Tibial nerve (tissue), 3 donors: ENCODE results near the gene CTNND2.

ENCODE experiments used
- CTCF ChIP-seq, 5 experiments: fragments of 200-600 bp in 3 of 5; fragments of 450-650 bp in 2 of 5; sonication (generic) in 3 of 5; IDR thresholded peaks; one replicate each; pipeline ENCODE4 v1.5.1; 2016 to 2019; ENCODE audit warnings: antibody characterized with exemption in 5 of 5, mild to moderate bottlenecking in 3 of 5, moderate library complexity in 2 of 5
- POLR2A ChIP-seq, 2 donors: fragments of 450-650 bp; IDR thresholded peaks; one replicate each; pipeline ENCODE4 v1.6.1; 2017; ENCODE audit warnings: antibody characterized with exemption in 2 of 2, mild to moderate bottlenecking in 2 of 2, moderate library complexity in 2 of 2

DNA sequence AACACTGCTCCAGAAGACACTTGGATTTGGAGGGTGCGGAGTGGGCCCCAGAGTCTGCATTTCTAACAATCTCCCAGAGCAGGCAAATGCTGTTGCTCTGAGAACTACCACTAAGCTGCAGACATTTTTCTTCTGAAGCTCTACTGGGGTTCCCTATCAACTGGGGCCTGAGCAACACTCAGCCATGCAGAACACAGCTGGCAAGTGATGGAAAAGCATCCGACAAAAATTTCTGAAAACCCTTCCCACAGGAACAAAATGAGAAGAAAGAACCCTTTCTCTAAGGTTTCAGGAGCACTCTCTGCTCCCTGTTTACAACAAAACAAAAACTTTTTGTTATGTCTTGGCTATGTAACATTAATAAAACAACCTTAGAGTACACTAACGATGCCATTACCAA lies 516.9 kb downstream of the CTNND2 start:
- no peak for TF ChIP-seq CTCF (IDR thresholded peaks at IDR 0.05)
- TF ChIP-seq POLR2A (IDR thresholded peaks at IDR 0.05), result no peak
